ENCODE data around the gene BEST2.

- TF ChIP-seq POLR2A (IDR thresholded peaks at IDR 0.05; ENCODE audit: low read length) (no peak), GATA1 (IDR thresholded peaks at IDR 0.05; ENCODE audit: low read depth, low read length) (no peak)
Measured at GRCh38 chr19:12703046-12703445, 48.5 kb upstream of the BEST2 start.

Measured in erythroblast (primary cell).